ENCODE data around the gene BCAP29. TPM values are rescaled to one million over a fixed set of nuclear protein-coding genes. Genes with fewer than 3 reads are reported as not detected.

BCAP29 gene
- total RNA-seq, 2 donors from 2014 or later, result 63.1 to 71.4 TPM

DNA sequence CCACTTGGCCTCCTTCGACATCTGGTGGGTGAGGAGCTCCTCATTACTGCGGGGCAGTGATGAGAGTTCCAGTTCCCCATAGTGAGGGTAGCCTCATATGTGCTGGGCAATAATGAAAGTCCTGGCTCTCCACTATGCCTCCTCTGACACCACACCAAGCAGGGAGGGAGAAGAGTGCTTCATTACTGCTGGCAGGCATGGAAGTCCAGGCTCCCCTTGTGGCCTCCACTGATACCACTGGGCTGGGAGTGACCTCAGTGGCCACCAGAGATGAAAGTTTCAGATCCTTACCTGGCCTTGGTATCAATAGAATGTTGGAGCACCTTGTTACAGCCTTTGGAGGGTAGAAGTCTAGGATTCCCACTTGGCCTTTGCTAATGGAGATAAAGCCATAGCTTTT is 9.7 kb upstream of the BCAP29 start:
- no peak for DNase-seq
- Histone ChIP-seq H3K27me3 (no peaks in the 10 kb centered on the region), H3K9ac (ENCODE audit: low read depth in 2 of 2, low read length in 2 of 2) (no peak overlapping the region), H3K9me3 (no peaks in the 10 kb centered on the region), H3K36me3 (no peaks in the 10 kb centered on the region), H3K27ac (no peak overlapping the region), H3K4me3 (no peak overlapping the region), H3K4me1 (no peaks in the 10 kb centered on the region)
- intact Hi-C loops (cut with DNase I), result loop anchor here (10.0 kb wide), 1 partner anchor 105 kb away; no protein-coding TSS in a partner anchor
- TF ChIP-seq, protein P1, sequence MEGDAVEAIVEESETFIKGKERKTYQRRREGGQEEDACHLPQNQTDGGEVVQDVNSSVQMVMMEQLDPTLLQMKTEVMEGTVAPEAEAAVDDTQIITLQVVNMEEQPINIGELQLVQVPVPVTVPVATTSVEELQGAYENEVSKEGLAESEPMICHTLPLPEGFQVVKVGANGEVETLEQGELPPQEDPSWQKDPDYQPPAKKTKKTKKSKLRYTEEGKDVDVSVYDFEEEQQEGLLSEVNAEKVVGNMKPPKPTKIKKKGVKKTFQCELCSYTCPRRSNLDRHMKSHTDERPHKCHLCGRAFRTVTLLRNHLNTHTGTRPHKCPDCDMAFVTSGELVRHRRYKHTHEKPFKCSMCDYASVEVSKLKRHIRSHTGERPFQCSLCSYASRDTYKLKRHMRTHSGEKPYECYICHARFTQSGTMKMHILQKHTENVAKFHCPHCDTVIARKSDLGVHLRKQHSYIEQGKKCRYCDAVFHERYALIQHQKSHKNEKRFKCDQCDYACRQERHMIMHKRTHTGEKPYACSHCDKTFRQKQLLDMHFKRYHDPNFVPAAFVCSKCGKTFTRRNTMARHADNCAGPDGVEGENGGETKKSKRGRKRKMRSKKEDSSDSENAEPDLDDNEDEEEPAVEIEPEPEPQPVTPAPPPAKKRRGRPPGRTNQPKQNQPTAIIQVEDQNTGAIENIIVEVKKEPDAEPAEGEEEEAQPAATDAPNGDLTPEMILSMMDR (IDR thresholded peaks at IDR 0.05), result no peak

DNA sequence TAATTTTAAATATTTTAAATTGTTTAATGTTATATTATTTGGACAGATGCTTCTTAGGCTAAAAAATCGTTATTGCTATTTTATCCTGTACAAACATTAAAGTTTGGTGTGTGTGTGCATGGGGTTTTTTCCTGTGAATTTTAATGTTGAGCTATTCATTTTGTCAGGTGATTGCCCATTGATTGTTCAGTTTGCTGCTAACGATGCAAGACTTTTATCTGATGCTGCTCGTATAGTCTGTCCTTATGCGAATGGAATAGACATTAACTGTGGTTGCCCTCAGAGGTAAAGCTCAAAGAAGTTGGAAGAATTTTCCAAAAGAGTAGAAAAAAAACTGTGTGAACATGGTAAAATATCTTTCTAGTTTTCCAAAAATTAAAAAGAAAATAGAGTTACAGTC is 6.5 kb upstream of the BCAP29 start:
- Histone ChIP-seq H3K4me3 (no peak overlapping the region), H3K9me3 (no peaks in the 10 kb centered on the region), H3K27ac (no peak overlapping the region), H3K4me1 (no peaks in the 10 kb centered on the region), H3K9ac (ENCODE audit: low read depth in 2 of 2, low read length in 2 of 2) (no peak overlapping the region), H3K36me3 (no peaks in the 10 kb centered on the region), H3K27me3 (no peaks in the 10 kb centered on the region)
- TF ChIP-seq, protein P1 (IDR thresholded peaks at IDR 0.05), result no peak
- no peak for DNase-seq
- intact Hi-C loops (cut with DNase I), result loop anchor here (10.0 kb wide), 1 partner anchor 109 kb away; no protein-coding TSS in a partner anchor

DNA sequence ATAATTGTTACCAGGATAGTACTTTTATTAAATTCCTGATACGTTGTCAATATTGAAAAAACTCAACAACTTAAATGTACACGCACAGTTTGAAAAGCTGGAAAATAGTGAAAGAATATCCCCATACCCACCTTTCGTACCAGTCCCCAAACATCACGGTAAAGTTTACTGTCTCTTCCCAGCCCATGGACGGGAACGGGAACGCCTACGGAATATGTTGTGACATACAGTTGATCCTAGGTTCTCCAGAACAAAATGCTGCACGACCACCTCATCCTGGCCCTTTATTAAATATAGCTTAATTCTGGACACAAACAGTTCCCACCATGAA is 527 bp upstream of the BCAP29 start:
- Histone ChIP-seq H3K4me1 (no peaks in the 10 kb centered on the region), H3K27ac (peak overlapping the region; percentile 90), H3K27me3 (no peaks in the 10 kb centered on the region), H3K36me3 (no peaks in the 10 kb centered on the region), H3K9me3 (no peaks in the 10 kb centered on the region), H3K4me3 (peak overlapping the region; percentile 67), H3K9ac (ENCODE audit: low read depth in 2 of 2, low read length in 2 of 2) (peak overlapping the region; percentile 83 to 87)
- no peak for DNase-seq
- TF ChIP-seq, protein P1 (IDR thresholded peaks at IDR 0.05), result no peak
- intact Hi-C loops (cut with DNase I), result loop anchor here (10.0 kb wide), 1 partner anchor 115 kb away; no protein-coding TSS in a partner anchor

DNA sequence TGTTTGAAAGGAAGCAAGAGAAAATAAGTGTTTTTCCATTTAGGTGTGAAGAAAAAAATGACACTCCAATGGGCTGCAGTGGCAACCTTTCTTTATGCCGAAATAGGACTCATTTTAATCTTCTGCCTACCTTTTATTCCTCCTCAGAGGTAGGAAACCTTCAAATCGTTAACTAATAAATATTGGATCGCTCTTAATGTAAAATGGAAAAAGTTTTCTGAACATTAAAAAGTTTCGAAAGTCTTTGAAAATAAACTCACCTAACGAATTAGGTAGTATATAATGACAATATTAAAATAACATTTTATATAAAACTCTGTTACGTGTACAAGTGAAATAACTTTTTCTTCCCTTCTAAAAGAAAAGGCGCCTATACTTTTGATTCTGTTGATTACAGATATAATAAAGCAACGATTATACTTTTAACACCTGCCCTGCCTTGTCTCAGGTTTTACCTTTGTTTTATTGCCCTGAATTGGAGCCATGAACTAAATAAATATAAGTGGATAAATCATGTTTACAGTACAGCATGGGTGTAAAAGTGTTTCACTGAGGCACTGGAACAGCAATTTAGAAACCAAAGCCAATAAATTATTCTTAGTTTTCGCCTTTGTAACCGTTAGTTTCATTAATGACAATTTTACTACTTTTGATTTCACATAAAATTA is 804 bp downstream of the BCAP29 start:
- H3K27ac ChIP-seq, result peak overlapping the region; percentile 90
- H3K9me3 ChIP-seq, result no peaks in the 10 kb centered on the region
- no peaks in the 10 kb centered on the region for H3K36me3 ChIP-seq
- no peak for DNase-seq
- H3K27me3 ChIP-seq, result no peaks in the 10 kb centered on the region
- H3K9ac ChIP-seq (ENCODE audit: low read depth in 2 of 2, low read length in 2 of 2), result peak overlapping the region; percentile 83 to 87
- no peaks in the 10 kb centered on the region for H3K4me1 ChIP-seq
- intact Hi-C loops (cut with DNase I), result no loop called here
- TF ChIP-seq, protein P1 (IDR thresholded peaks at IDR 0.05), result no peak
- peak overlapping the region; percentile 67 for H3K4me3 ChIP-seq

DNA sequence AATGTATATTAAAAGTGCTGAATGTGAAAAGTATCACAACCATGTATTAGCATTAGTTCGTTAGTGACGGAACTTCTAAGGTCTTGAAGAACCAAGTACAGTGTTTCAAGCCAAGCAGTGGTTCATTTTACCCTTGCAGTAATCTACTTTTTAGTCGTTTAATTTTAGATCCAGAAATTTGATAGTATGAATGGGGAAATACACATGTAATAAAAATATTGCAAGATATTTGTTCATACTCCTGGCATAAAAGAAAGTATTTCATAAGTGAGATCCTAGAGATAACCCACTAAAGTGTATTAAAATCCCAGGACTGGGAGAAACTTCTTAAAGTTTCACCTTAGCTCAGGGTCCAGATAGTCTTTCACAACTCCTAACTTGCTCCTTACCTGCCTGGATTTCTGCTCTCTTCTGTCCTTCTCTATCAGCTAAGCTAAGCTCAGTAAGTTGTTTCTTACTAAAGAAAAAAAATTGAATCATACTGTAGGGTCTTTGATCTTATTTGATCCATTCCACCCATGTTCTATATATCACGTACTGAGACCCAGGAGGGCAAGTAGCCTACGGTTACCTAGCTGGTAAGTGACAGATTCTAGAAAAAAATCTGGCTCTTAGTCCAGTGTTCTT is 1.5 kb downstream of the BCAP29 start:
- intact Hi-C loops (cut with DNase I), result no loop called here

More for the DNA sequence above, 1.5 kb downstream of the BCAP29 start:
- TF ChIP-seq, protein P1 (IDR thresholded peaks at IDR 0.05), result no peak
- no peaks in the 10 kb centered on the region for H3K4me1 ChIP-seq
- no peak overlapping the region for H3K27ac ChIP-seq
- DNase-seq, result no peak
- H3K27me3 ChIP-seq, result no peaks in the 10 kb centered on the region
- H3K36me3 ChIP-seq, result no peaks in the 10 kb centered on the region
- H3K9me3 ChIP-seq, result no peaks in the 10 kb centered on the region
- peak overlapping the region in 1 of 2 donors; percentile 32 for H3K9ac ChIP-seq (ENCODE audit: low read depth in 2 of 2, low read length in 2 of 2)
- peak overlapping the region; percentile 67 for H3K4me3 ChIP-seq
